ENCODE data around the gene ADRA2B. TPM values are rescaled to one million over a fixed set of nuclear protein-coding genes. Genes with fewer than 3 reads are reported as not detected.
"Not testable (repeated sequence)": the region's sequence is repeated elsewhere in the genome, so short reads cannot be mapped to it uniquely, and the experiment has no call there.

The ADRA2B gene
- total RNA-seq, 2 donors from 2014 or later: 0.09 to 1.3 TPM

DNA sequence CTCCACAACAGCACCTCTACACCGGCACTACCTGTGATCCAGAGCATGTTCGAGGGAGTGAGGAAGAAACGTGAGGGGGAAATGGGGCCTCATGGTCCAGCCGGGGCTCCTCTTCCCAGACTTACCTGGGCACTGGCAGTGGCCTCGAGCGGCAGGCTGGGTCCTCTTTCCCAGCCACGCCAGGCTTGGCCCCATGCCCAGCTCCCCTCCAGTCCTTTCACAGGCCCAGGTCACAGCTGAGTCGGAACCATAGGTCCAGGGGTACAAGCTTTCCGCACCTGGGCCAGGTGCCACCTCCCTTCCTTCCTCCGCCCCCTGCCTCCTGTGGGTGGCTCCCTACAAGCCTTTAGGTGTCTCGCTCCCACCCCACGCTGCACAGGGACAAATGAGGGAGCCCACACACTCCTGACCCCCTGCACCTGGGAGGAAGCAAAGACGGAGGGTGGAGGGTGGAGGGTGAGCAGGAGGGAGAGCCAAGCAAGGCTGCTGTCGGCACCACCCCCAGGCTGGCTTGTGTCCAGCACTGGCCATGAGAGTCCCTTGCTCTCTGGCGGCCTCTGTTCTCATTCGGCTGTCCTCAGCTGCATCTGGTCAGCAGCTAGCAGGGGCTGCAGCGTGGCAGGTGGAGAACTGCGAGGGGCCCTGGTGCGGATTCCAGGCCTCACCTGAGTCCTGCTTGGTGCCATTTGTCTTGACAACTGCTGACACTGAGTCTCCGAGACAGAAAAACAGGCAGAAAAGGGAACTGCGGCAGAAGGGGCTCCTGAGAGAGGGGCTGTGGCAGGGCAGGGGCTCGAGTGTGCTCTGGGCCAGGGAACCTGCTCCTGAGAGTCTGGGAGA lies 26.8 kb downstream of the ADRA2B start:
- no peak for ATAC-seq (replicated peaks)
- H3K4me3 Mint-ChIP-seq: no peak overlapping the region
- no peak overlapping the region for H3K27ac Mint-ChIP-seq
- no peaks in the 10 kb centered on the region for H3K4me1 Mint-ChIP-seq
- no peaks in the 10 kb centered on the region for H3K36me3 Mint-ChIP-seq (ENCODE audit: low read depth)
- peaks cover 3% of the 10 kb centered on the region for H3K27me3 Mint-ChIP-seq
- H3K9me3 Mint-ChIP-seq: no peaks in the 10 kb centered on the region

DNA sequence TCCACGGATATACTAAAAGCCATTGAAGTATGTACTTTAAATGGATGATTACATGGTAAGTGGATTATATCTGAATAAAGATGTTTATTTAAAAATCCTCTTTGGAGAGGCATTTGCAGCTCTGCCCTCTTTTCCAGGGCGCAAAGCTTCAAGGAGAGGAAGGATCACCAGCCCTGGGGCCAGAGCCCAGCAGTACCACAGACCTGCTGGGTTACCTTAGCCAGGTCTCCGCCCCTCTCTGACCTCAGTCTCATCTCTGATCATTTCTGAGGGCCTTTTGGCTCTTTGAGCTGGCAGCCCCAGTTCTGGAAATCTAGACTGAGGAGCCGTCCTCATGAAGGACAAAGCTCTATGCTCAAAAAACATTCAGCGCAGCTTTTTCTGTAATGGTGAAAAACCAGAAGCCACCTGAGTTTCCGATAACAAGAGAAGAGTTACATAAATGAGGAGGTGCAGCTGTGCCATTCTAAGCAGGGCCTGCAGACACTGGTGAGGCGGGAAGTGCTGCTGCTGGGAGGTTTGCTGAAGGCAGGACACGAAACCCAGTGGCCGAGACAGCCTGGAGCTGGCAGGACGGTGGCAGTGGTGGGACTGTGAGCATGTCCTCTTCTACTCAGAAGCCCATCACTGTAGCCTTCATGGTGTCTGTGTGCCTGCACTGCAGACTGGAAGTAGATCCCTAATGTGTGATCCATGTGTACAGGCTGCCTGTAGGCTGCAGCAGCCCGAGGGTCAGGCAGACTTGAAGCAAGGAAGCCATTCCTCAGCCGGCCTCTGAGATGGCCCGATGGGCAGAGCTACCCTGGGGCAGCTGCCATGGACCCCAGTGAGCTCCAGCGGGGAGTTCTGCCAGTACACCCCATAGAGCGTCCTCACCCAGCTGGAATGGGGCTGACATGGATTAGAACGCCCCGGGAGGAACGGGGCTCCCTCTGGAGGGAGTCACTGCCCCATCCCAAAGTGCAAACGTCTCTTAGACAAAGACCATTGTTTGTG lies 27.7 kb downstream of the ADRA2B start:
- no peak for ATAC-seq (replicated peaks)
- Mint-ChIP-seq H3K4me3 (no peak overlapping the region), H3K27me3 (peaks cover 9% of the 10 kb centered on the region), H3K4me1 (no peaks in the 10 kb centered on the region), H3K36me3 (ENCODE audit: low read depth) (no peaks in the 10 kb centered on the region), H3K27ac (no peak overlapping the region), H3K9me3 (no peaks in the 10 kb centered on the region)

GRCh38 chr2:96087130-96087529 lies 29.2 kb downstream of the ADRA2B start:
- H3K27me3 Mint-ChIP-seq: peaks cover 10% of the 10 kb centered on the region
- H3K4me1 Mint-ChIP-seq: no peaks in the 10 kb centered on the region
- ATAC-seq (replicated peaks): no peak
- H3K9me3 Mint-ChIP-seq: no peaks in the 10 kb centered on the region
- H3K4me3 Mint-ChIP-seq: no peak overlapping the region
- no peak overlapping the region for H3K27ac Mint-ChIP-seq
- no peaks in the 10 kb centered on the region for H3K36me3 Mint-ChIP-seq (ENCODE audit: low read depth)

GRCh38 chr2:96085541-96086355 lies 30.6 kb downstream of the ADRA2B start:
- Mint-ChIP-seq H3K4me3 (no peak overlapping the region), H3K27ac (no peak overlapping the region), H3K4me1 (no peaks in the 10 kb centered on the region), H3K27me3 (peaks cover 10% of the 10 kb centered on the region), H3K9me3 (no peaks in the 10 kb centered on the region), H3K36me3 (ENCODE audit: low read depth) (no peaks in the 10 kb centered on the region)
- no peak for ATAC-seq (replicated peaks)

DNA sequence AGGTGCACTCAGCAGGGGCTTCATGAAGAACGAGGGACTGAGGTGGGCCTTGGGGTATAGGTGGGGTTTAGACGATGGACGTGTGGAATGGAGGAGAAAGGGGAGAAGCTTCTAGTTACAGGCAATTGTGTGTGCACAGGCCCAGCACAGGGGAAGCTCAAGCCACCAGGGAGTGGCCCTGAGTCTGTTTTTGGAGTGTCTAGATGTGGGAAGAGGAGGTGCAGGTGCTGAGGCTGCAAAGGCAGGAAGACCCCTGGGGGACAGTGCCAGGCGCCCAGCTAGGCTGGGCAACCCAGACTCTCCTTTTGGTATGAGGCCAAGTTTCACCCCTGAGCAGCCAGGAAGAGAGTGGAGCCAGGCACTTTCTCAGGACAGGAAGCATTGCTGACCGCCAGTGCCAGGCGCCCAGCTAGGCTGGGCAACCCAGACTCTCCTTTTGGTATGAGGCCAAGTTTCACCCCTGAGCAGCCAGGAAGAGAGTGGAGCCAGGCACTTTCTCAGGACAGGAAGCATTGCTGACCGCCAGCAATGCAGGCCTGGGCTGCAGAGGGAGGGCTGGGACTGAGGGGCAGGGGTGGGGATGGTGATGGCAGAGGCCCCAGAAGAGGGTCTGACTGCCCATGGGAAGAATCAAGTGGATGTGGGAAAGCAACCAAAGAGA lies 31.4 kb downstream of the ADRA2B start:
- not testable (repeated sequence) for ATAC-seq (replicated peaks); H3K4me3 Mint-ChIP-seq; H3K9me3 Mint-ChIP-seq; H3K27ac Mint-ChIP-seq; H3K36me3 Mint-ChIP-seq (ENCODE audit: low read depth); H3K4me1 Mint-ChIP-seq
- H3K27me3 Mint-ChIP-seq: peaks cover 10% of the 10 kb centered on the region

GRCh38 chr2:96083989-96084857 lies 32.1 kb downstream of the ADRA2B start:
- ATAC-seq (replicated peaks): no peak
- no peaks in the 10 kb centered on the region for H3K4me1 Mint-ChIP-seq
- no peak overlapping the region for H3K27ac Mint-ChIP-seq
- H3K27me3 Mint-ChIP-seq: peaks cover 10% of the 10 kb centered on the region
- H3K36me3 Mint-ChIP-seq (ENCODE audit: low read depth): no peaks in the 10 kb centered on the region
- no peak overlapping the region for H3K4me3 Mint-ChIP-seq
- no peaks in the 10 kb centered on the region for H3K9me3 Mint-ChIP-seq

- Mint-ChIP-seq H3K4me3 (no peak overlapping the region), H3K36me3 (ENCODE audit: low read depth) (no peaks in the 10 kb centered on the region), H3K4me1 (no peaks in the 10 kb centered on the region), H3K27me3 (peaks cover 10% of the 10 kb centered on the region), H3K9me3 (no peaks in the 10 kb centered on the region), H3K27ac (no peak overlapping the region)
- ATAC-seq (replicated peaks): no peak
Observed at GRCh38 chr2:96083064-96083939, 33.1 kb downstream of the ADRA2B start.

DNA sequence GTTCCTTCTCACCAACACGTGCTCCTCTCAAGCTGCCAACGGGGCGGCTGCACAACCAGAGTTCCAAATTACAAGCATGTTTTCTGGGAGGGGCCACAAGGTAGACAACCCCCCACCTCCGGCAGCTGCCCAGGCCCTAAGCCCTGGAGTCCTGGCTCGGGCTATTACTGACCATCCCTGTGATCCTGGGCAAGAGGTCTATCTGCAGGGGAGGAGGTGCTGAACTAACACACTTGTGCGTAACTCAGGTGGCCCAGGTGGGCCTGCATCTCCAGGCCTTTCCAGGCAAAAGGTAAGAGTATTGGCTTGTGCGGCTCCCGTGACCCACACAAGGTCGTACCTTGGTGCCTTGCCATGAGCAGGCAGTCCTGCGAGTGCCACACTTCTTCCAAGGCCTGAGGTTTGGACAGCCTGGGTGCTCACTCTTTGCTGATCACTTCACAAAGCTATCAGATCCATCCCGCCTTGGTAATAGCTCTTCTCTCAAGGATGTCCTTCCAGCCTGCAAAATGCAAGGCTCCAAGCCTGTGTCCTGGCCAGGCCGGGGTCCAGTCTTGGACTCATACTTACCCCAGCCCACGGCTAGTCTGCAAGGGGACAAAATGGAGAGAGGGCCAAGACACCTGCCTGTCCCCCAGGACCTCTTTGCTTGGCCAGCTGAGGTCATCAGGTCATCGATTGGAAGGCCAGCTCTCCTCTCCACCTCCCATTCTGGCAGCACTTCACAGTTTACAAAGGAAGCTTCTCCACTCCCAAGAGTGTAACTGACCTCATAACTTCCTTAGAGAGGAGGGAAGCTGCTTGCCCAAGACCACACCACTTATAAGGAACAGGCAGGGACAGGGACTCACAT lies 33.9 kb downstream of the ADRA2B start:
- H3K27me3 Mint-ChIP-seq: peaks cover 10% of the 10 kb centered on the region
- no peak for ATAC-seq (replicated peaks)
- no peak overlapping the region for H3K4me3 Mint-ChIP-seq
- H3K27ac Mint-ChIP-seq: no peak overlapping the region
- no peaks in the 10 kb centered on the region for H3K9me3 Mint-ChIP-seq
- no peaks in the 10 kb centered on the region for H3K36me3 Mint-ChIP-seq (ENCODE audit: low read depth)
- no peaks in the 10 kb centered on the region for H3K4me1 Mint-ChIP-seq

DNA sequence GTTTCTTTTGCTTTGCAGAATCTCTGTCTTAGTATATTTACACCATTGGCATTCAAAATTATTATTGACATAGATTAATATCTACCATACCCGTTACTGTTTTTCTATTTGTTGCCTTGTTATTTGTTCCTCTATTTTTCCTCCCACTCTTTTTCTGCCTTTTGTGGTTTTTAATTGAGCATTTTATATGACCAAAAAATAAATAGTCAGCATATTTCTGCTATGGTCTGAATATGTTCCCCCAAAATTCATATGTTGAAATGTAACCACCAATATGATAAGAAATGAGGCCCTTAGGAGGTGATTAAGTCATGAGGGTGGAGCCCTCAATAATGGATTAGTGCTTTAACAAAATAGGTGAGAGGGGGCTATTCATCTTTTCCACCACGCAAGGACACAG lies 35.3 kb downstream of the ADRA2B start:
- no peaks in the 10 kb centered on the region for H3K36me3 Mint-ChIP-seq (ENCODE audit: low read depth)

DNA sequence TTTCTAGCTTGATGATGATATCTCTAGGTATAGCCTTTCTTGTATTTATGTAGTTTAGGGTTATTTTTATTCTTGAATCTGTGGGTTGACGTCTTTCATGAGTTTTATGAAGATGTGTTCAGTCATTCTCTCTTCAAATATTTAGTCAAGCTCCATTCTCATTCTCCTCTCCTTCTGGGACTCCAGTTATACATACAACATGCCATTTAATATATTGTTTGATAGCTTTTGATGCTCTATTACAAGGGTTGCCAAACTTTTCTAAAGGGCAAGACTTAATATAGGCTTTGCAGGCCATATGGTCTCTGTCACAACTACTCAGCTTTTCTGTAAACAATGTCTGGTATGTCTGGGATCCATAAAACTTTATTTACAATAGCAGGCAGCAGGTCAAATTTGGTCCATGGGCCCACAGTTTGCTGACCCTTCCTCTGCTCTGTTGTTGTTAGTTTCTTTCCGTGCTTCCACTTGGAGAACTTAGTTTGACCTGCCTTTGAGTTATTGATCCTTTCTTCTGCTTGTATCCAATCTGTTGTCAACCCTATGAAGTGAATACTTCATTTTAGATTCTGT lies 41.1 kb downstream of the ADRA2B start:
- peaks cover 8% of the 10 kb centered on the region for H3K27me3 Mint-ChIP-seq
- H3K4me1 Mint-ChIP-seq: no peaks in the 10 kb centered on the region
- ATAC-seq (replicated peaks): no peak
- peaks cover 6% of the 10 kb centered on the region for H3K9me3 Mint-ChIP-seq
- no peaks in the 10 kb centered on the region for H3K36me3 Mint-ChIP-seq (ENCODE audit: low read depth)
- H3K4me3 Mint-ChIP-seq: no peak overlapping the region
- no peak overlapping the region for H3K27ac Mint-ChIP-seq

More for the DNA sequence above, 35.3 kb downstream of the ADRA2B start:
- Mint-ChIP-seq H3K27me3 (peaks cover 10% of the 10 kb centered on the region), H3K27ac (no peak overlapping the region), H3K4me1 (no peaks in the 10 kb centered on the region), H3K9me3 (no peaks in the 10 kb centered on the region), H3K4me3 (no peak overlapping the region)
- ATAC-seq (replicated peaks): no peak

- no peaks in the 10 kb centered on the region for H3K36me3 Mint-ChIP-seq (ENCODE audit: low read depth)
- ATAC-seq (replicated peaks): no peak
Observed at GRCh38 chr2:96074156-96074555, 42.2 kb downstream of the ADRA2B start.

More at GRCh38 chr2:96074156-96074555, 42.2 kb downstream of the ADRA2B start:
- H3K27me3 Mint-ChIP-seq: peaks cover 8% of the 10 kb centered on the region
- H3K4me1 Mint-ChIP-seq: no peaks in the 10 kb centered on the region
- H3K4me3 Mint-ChIP-seq: no peak overlapping the region
- H3K27ac Mint-ChIP-seq: no peak overlapping the region
- peaks cover 6% of the 10 kb centered on the region for H3K9me3 Mint-ChIP-seq
